SW 1271 (cell line): ENCODE results near the gene POLG2.
A peak's percentile ranks its signal among the peaks of the same experiment; 100 is the strongest.
"Not testable (repeated sequence)": the region's sequence is repeated elsewhere in the genome, so short reads cannot be mapped to it uniquely, and the experiment has no call there.

Experiments
- DNase-seq, 2 experiments: peaks; one replicate each; lab custom pipeline; 2025; lab: John Stamatoyannopoulos, UW

Gene POLG2

DNA sequence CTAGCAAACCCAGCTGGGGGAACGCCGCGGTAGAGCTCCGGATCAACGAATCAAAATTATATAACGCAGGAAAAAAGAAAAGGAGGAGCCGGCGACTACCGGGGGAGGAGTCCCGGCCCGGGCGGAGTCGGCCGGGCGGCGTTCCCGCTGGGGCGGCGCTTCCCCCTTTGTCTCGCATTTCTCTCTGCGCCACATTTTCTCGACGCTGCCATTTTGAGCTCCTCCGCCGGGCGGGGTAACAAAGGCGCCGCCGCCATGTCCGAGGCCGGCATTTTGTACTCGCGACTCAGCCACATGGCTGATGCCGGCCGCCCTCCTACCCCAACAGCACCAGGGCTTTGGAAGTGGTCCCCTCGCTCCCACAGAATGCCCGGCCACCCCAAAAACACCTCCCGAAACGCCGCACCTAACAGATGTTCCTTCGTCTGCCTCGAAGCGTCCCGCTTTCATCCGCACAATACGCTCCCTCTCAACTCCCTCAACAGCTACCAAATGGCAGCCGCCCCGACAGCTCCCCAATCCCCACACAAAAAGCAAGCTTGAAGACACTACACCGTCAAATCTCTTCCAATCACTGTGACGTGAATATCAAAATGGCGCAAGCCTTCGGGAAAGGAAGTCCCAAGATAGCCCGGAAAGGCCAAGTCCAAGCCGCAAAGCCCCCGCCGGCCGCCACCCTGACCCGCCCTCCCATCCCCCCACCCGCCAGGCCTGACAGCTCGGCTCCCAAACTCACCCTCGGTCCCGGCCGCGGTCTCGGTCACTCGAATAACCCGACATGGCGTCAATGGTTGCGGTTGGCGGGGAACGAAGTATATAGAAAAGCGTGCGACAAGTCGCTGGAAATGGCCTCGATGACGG is 8.7 kb upstream of the POLG2 start:
- DNase-seq, result peak; percentile 26 to 77

DNA sequence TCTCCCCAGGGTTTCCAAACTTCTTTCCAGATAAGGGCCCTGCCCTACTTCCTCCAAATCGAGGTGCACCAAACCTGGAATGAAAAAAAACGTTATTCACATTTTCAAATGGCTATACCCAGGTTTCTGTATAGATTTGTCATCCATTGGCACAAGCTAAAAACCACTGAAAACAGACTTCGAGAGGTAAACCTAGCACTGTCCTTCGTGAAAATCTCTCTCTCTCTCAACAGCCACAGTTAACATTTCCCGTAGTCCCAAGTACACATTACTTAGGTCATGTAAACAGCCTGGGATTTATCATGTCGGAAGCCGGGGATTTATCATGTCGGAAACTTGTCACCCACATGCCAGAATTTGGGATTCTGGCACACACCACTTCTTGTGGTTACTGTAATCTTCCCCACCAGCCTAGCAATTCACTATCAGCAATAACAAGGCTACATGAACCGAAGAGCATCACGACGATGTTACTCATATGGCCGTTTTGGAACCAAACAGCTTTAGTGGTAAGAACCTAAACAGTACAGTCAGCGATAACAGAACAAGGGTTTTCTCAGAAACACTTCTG is 8.0 kb upstream of the POLG2 start:
- DNase-seq, result no peak

GRCh38 chr17:64503821-64504768 is 7.2 kb upstream of the POLG2 start:
- no peak for DNase-seq

DNA sequence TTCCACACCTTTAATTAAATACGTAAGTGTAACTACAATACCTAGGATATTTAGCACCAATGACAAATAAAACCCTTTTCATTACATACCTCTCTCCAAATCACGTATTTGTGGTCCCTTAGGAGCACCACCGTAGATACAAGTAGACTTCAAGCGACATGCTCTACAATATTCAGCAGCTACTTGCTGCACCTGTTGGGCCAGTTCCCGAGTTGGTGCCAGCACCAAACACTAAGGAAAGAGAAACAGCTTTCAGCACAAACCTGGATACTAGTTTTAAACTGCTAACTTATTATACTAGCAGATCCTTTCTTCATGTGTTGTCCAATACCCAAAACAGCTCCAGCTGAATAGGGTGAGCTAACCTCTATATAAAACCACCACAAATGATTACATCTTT is 6.5 kb upstream of the POLG2 start:
- DNase-seq, result no peak

DNA sequence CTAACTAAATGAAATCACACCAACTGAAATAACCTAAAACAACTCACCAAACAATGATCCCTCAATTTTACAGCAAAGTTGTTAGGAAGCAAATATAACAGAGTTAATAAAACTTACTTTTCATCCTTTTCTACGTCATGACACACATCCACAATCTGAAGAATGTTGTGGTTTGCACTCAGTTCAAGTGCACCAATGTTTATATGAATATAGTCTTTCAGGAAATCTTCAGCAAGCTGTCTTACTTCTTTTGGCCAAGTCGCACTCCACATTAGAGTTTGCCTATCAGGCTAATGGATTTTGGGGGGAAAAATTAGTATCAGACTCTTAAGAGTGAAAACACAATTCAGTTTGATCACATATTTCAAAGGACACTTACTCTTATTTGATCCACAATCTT is 6.0 kb upstream of the POLG2 start:
- no peak for DNase-seq

- DNase-seq, result no peak
Observed at GRCh38 chr17:64502021-64502420, 5.2 kb upstream of the POLG2 start.

DNA sequence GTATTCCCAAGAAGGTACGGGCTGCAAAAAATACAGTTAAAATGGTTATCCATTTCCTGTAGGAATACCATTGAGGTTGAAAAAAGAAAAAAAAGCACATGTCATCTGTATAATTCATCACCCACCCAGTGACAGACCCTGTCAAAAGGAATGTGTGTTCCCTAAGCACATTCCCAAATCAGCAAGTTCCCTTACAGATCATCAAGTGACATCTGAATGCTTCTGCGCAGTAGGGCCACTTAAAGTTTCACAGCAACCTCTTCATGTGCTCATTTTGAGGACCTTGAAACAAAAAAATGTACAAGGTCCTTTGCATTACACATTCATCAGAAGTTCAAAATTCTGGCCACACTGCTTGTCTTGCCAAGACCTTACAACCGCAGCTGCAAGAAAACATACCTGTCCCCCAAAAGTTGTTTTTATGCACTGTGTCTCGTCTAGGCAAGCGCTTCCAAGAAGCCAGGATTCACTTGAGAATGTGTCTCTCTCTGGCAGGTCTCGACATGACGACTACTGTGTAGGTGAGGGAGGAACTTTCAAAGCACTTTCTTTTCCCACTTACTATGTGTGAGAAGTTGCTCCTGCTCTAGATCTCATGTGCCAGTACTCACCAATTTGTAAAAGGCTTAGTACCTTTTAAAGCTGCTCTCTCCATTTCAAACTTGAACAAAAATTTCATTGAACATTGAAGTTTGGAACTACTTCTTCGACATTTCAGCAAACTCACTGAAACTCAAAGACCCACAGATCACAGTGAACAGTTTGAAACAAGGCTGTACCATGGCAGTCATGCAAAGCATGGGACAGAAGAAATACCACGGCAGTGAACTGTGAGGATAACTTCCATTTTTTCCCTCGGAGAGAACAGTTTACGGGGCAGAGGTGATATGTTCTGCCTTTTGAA is 4.3 kb upstream of the POLG2 start:
- no peak for DNase-seq

GRCh38 chr17:64500487-64500859 is 3.6 kb upstream of the POLG2 start:
- DNase-seq, result no peak

DNA sequence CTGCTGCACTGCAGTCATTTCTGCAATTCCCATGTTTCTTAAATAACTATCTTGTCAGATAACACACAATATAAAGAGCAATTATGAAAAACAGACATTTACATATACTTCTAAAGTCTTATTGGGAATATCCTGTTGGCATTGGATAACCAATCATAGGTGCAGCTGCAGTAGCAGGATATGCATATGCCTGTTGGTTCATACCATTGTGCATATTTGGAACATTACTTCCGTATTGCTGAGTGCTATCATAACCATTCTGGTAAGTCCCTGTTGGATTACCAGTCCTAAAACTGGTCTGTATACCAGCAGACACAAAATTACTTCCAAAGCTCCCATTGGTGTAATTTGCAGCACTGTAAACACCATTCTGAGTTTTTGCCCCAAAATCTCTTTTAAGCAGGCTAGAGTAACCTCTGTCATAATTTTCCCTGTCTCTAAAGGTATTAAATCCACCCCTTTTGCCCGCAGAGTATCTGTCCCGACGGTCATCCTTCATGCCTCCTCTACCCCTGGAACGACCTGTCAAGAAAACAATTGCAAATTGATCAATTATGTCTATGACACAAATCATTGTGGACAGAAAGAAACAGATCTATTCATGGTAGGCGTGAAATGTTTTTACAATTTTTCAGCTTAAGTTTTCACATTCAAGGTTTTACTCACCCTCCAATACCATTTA is 3.1 kb upstream of the POLG2 start:
- DNase-seq, result no peak

DNA sequence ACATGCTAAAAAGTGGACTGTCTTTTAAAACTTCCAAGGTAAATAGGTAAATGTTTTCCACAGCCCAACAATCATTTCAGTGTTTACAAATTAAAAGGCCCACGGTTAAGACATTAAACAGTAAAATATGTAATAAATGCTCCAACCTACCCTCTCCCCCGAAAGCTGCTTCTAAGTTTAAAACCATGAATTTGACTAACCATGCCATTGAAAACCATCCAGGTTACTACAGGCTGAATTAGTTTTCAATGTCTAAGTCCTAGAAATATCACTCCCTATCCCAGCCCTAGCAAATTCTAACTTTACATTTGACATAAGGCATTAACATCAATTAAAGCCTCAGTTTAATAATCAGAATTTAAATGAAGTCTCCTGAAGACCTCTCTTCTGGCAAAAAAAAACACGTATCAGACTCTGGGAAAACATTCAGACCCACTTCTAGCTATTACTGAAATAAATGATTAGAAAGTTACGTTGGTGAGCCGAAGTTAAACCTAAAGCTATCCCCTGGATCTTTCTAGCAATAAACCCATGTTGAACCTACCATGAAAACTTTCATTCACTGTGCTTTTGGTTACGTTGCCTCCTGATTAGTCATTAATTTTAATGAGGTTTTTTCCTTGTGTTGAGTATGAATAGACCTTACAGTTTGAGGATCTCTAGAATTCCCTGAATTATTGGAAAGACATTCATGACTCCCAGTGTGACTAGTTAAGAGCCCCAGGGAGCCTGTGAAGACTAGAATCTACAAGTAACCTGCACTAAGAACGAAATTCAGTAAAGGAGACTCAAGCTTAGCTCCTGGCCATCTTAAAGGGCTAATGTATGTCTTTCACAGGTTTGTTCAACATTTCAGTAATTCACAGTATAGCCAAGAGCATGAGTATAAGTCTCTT is 1.7 kb upstream of the POLG2 start:
- no peak for DNase-seq

GRCh38 chr17:64497565-64498035 is 746 bp upstream of the POLG2 start:
- peak in 1 of 2 experiments; percentile 65 for DNase-seq

- no peak for DNase-seq
Observed at GRCh38 chr17:64496348-64496785, 487 bp downstream of the POLG2 start.

- not testable (repeated sequence) for DNase-seq
Observed at GRCh38 chr17:64495300-64495699, 1.6 kb downstream of the POLG2 start.

DNA sequence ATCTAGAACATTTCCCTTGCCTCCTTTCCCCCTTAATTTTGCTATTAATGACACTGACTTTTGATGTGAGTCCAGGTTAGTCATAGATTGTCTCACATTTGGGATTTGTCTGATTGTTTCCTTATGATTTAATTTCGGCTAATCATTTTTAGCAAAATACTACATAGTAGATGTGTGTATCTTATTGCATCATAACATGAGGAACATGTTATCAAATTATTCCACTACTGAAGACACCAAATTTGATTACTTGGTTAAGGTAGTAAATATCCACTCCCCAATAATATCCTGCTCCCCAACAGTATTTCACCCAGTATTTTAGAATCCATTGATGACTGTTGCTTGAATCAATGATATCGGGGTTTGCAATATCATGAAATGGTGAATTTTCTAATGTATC is 2.7 kb downstream of the POLG2 start:
- no peak for DNase-seq

GRCh38 chr17:64492481-64493109 is 4.3 kb downstream of the POLG2 start:
- DNase-seq, result no peak

DNA sequence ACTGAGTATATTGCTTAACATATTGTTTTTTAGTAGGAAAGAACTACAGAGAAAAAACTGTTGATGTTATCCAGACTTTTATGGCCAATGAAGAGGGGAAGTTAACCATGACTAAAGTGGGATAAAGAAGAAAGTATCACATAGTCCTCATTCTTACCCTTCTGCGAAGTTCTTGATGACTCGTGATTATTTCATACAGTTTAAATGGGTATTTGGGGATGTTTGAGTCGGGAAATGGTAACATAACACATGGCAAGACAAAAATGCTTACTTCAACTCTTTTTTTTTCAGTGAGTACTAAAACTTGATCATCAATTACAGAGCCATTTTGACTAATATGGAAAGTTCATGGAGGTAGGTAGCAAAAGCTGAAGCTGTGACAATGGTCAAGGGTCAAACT is 4.9 kb downstream of the POLG2 start:
- no peak for DNase-seq

- DNase-seq, result peak in 1 of 2 experiments; percentile 19
Observed at GRCh38 chr17:64491034-64491860, 5.6 kb downstream of the POLG2 start.

- DNase-seq, result no peak
Observed at GRCh38 chr17:64488301-64488700, 8.6 kb downstream of the POLG2 start.
